ENCODE data around the gene CSPG4.
"Not testable (repeated sequence)": the region's sequence is repeated elsewhere in the genome, so short reads cannot be mapped to it uniquely, and the experiment has no call there.

CSPG4 gene

GRCh38 chr15:75704263-75704615 lies 8.4 kb downstream of the CSPG4 start:
- no peak for FAIRE-seq

GRCh38 chr15:75703440-75704262 lies 9.0 kb downstream of the CSPG4 start:
- FAIRE-seq = not testable (repeated sequence)

- FAIRE-seq = no peak
Measured at GRCh38 chr15:75702436-75702835, 10.2 kb downstream of the CSPG4 start.

GRCh38 chr15:75701071-75702003 lies 11.3 kb downstream of the CSPG4 start:
- not testable (repeated sequence) for FAIRE-seq

- not testable (repeated sequence) for FAIRE-seq
Measured at GRCh38 chr15:75699961-75700874, 12.4 kb downstream of the CSPG4 start.

GRCh38 chr15:75699517-75699916 lies 13.1 kb downstream of the CSPG4 start:
- not testable (repeated sequence) for FAIRE-seq

- FAIRE-seq = not testable (repeated sequence)
Measured at GRCh38 chr15:75697974-75698747, 14.5 kb downstream of the CSPG4 start.

- FAIRE-seq = no peak
Measured at GRCh38 chr15:75697523-75697922, 15.1 kb downstream of the CSPG4 start.

- no peak for FAIRE-seq
Measured at GRCh38 chr15:75696854-75697259, 15.8 kb downstream of the CSPG4 start.

- no peak for FAIRE-seq
Measured at GRCh38 chr15:75696311-75696720, 16.3 kb downstream of the CSPG4 start.

- no peak for FAIRE-seq
Measured at GRCh38 chr15:75695634-75696310, 16.9 kb downstream of the CSPG4 start.

GRCh38 chr15:75695220-75695619 lies 17.4 kb downstream of the CSPG4 start:
- no peak for FAIRE-seq

- no peak for FAIRE-seq
Measured at GRCh38 chr15:75694241-75695182, 18.1 kb downstream of the CSPG4 start.

- FAIRE-seq = no peak
Measured at GRCh38 chr15:75693501-75694240, 19.0 kb downstream of the CSPG4 start.

- FAIRE-seq = not testable (repeated sequence)
Measured at GRCh38 chr15:75693028-75693427, 19.6 kb downstream of the CSPG4 start.

- not testable (repeated sequence) for FAIRE-seq
Measured at GRCh38 chr15:75692311-75692710, 20.3 kb downstream of the CSPG4 start.

- not testable (repeated sequence) for FAIRE-seq
Measured at GRCh38 chr15:75689429-75689828, 23.2 kb downstream of the CSPG4 start.

- FAIRE-seq = no peak
Measured at GRCh38 chr15:75688831-75689230, 23.8 kb downstream of the CSPG4 start.

GRCh38 chr15:75688278-75688557 lies 24.4 kb downstream of the CSPG4 start:
- no peak for FAIRE-seq
